IMR-90 (cell line): ENCODE measurements around the gene CIZ1. TPM values are rescaled to one million over a fixed set of nuclear protein-coding genes. Genes with fewer than 3 reads are reported as not detected.

ENCODE experiments used
- ATAC-seq: fragments of 200-7000 bp; cut with Tn5 transposase; 2 replicates; pipeline ENCODE4 v1.9.1; 2020; ENCODE audit warnings: low read depth, mild to moderate bottlenecking, moderate library complexity
- BruUV-seq: library from RNA; stranded (reverse); fragments of 400-500 nt; replicated peaks from 2 replicates; lab custom pipeline; 2021; lab: Mats Ljungman, UMichigan
- CTCF ChIA-PET: fragments of 300-600 bp; formaldehyde crosslinking; extraction: SDS; loops from one replicate; lab custom pipeline; 2021; ENCODE audit warnings: antibody characterized with exemption; lab: Yijun Ruan, JAX
- POLR2A ChIA-PET: fragments of 300-600 bp; sonication (Branson Sonifier 250); formaldehyde crosslinking; loops from one replicate; lab custom pipeline; 2022; ENCODE audit warnings: antibody characterized with exemption; ENCODE audit not compliant: unreplicated experiment; lab: Charles Lee
- DNase-seq: peaks from one replicate; pipeline ENCODE4 v3.0.0; 2013
- H2AFZ ChIP-seq: replicated peaks from 2 replicates; pipeline ENCODE3; 2013; ENCODE audit warnings: low read length, mild to moderate bottlenecking; ENCODE audit not compliant: poor library complexity
- H2AK5ac ChIP-seq: 2 replicates; pipeline ENCODE4 v1.6.1; 2013; ENCODE audit warnings: low read depth, low read length, inconsistent platforms
- H2AK9ac ChIP-seq: replicated peaks from 2 replicates; pipeline ENCODE3; 2013; ENCODE audit warnings: mild to moderate bottlenecking, low read depth, low read length, moderate library complexity; ENCODE audit not compliant: poor library complexity
- H2BK120ac ChIP-seq: 2 replicates; pipeline ENCODE4 v1.6.1; 2013; ENCODE audit warnings: low read depth, low read length, inconsistent platforms
- H2BK15ac ChIP-seq: 3 replicates; pipeline ENCODE4 v1.6.1; 2013; ENCODE audit warnings: low read depth, low read length, inconsistent platforms
- H2BK20ac ChIP-seq: 2 replicates; pipeline ENCODE4 v1.6.1; 2013; ENCODE audit warnings: low read depth, mild to moderate bottlenecking, inconsistent platforms, low read length, moderate library complexity
- H2BK5ac ChIP-seq: 2 replicates; pipeline ENCODE4 v1.6.1; 2013; ENCODE audit warnings: mild to moderate bottlenecking, low read depth, low read length, inconsistent platforms; ENCODE audit not compliant: poor library complexity, severe bottlenecking
- H3K14ac ChIP-seq: replicated peaks from 2 replicates; pipeline ENCODE4 v1.6.1; 2013; ENCODE audit warnings: low read depth, low read length, inconsistent platforms
- H3K18ac ChIP-seq: 2 replicates; pipeline ENCODE4 v1.6.1; 2013; ENCODE audit warnings: low read depth, low read length, control low read depth
- H3K23ac ChIP-seq: 2 replicates; pipeline ENCODE4 v1.6.1; 2013; ENCODE audit warnings: low read depth, low read length, inconsistent platforms
- H3K27ac ChIP-seq: 2 replicates; pipeline ENCODE4 v1.5.1; 2013; ENCODE audit warnings: mild to moderate bottlenecking, control low read depth, low read length; ENCODE audit not compliant: insufficient read depth
- H3K27me3 ChIP-seq: 2 replicates; pipeline ENCODE4 v1.6.1; 2013; ENCODE audit warnings: low read length; ENCODE audit not compliant: control insufficient read depth, insufficient read depth
- H3K36me3 ChIP-seq: 2 replicates; pipeline ENCODE4 v1.6.1; 2013; ENCODE audit warnings: low read length, mixed read lengths; ENCODE audit not compliant: control insufficient read depth, insufficient read depth
- H3K4ac ChIP-seq: 2 replicates; pipeline ENCODE4 v1.6.1; 2013; ENCODE audit warnings: low read depth, low read length, inconsistent platforms
- H3K4me1 ChIP-seq: 2 replicates; pipeline ENCODE4 v1.6.1; 2013; ENCODE audit warnings: low read length, mixed read lengths; ENCODE audit not compliant: control insufficient read depth, insufficient read depth
- H3K4me2 ChIP-seq: 2 replicates; pipeline ENCODE4 v1.6.1; 2013; ENCODE audit warnings: low read depth, mild to moderate bottlenecking, control low read depth, low read length, moderate library complexity
- H3K4me3 ChIP-seq: 2 replicates; pipeline ENCODE4 v1.5.1; 2013; ENCODE audit warnings: low read depth, mild to moderate bottlenecking, control low read depth, low read length, moderate library complexity; ENCODE audit not compliant: insufficient read depth
- H3K56ac ChIP-seq: 2 replicates; pipeline ENCODE4 v1.6.1; 2013; ENCODE audit warnings: low read length, inconsistent platforms; ENCODE audit not compliant: insufficient read depth; ENCODE audit errors: extremely low read depth
- H3K79me1 ChIP-seq, 2 experiments: 2 replicates each; pipeline ENCODE4 v1.6.1; 2013; ENCODE audit warnings: low read length in 2 of 2, inconsistent platforms in 1 of 2, low read depth in 1 of 2
- H3K9ac ChIP-seq: 2 replicates; pipeline ENCODE4 v1.6.1; 2013; ENCODE audit warnings: low read depth, low read length, control low read depth
- H3K9me1 ChIP-seq: 2 replicates; pipeline ENCODE4 v1.6.1; 2013; ENCODE audit warnings: low read length, inconsistent platforms; ENCODE audit not compliant: insufficient read depth
- H3K9me3 ChIP-seq: 2 replicates; pipeline ENCODE4 v1.6.1; 2013; ENCODE audit warnings: low read length; ENCODE audit not compliant: control insufficient read depth, insufficient read depth
- H4K20me1 ChIP-seq: 2 replicates; pipeline ENCODE4 v1.6.1; 2013; ENCODE audit warnings: low read length, inconsistent platforms; ENCODE audit not compliant: insufficient read depth
- H4K5ac ChIP-seq: 2 replicates; pipeline ENCODE4 v1.6.1; 2013; ENCODE audit warnings: mild to moderate bottlenecking, low read depth, low read length, control low read depth
- H4K8ac ChIP-seq, 2 experiments: 2 replicates each; pipeline ENCODE4 v1.6.1; 2013; ENCODE audit warnings: low read depth in 2 of 2, low read length in 2 of 2, control low read depth in 1 of 2, inconsistent platforms in 1 of 2
- H4K91ac ChIP-seq: 2 replicates; pipeline ENCODE4 v1.6.1; 2013; ENCODE audit warnings: low read depth, low read length, inconsistent platforms; ENCODE audit not compliant: insufficient read depth
- BHLHE40 ChIP-seq: fragments of 150-350 bp; IDR thresholded peaks from 2 replicates; pipeline ENCODE4 v1.6.1; 2016; ENCODE audit warnings: mild to moderate bottlenecking, low read depth, low read length
- CEBPB ChIP-seq: IDR thresholded peaks from 2 replicates; pipeline ENCODE4 v1.6.1; 2012; ENCODE audit warnings: low read depth, low read length, improper control_type of control experiment
- CTCF ChIP-seq: conservative IDR thresholded peaks from 2 replicates; pipeline ENCODE4 v1.5.1; 2012; ENCODE audit warnings: mild to moderate bottlenecking, low read depth, low read length, improper control_type of control experiment
- RAD21 ChIP-seq: IDR thresholded peaks from 2 replicates; pipeline ENCODE4 v1.6.1; 2012; ENCODE audit warnings: low read length, improper control_type of control experiment
- RFX5 ChIP-seq: IDR thresholded peaks from 2 replicates; pipeline ENCODE4 v1.8.0; 2012; ENCODE audit warnings: low read depth, mild to moderate bottlenecking, low read length, moderate library complexity
- SMC3 ChIP-seq: fragments of 150-350 bp; IDR thresholded peaks from 2 replicates; pipeline ENCODE4 v1.6.1; 2016; ENCODE audit warnings: low read depth, mild to moderate bottlenecking, antibody characterized with exemption, low read length, moderate library complexity
- USF2 ChIP-seq: fragments of 150-350 bp; IDR thresholded peaks from 2 replicates; pipeline ENCODE4 v1.6.1; 2017; ENCODE audit warnings: mild to moderate bottlenecking, antibody characterized with exemption, low read length, low read depth
- WGBS, 2 experiments: methylation state at CpG; one replicate each; pipeline versions ENCODE4 v1.1.5 to v1.1.7; 2013; ENCODE audit warnings: missing lambda C conversion rate in 2 of 2; ENCODE audit not compliant: insufficient read length in 1 of 2; ENCODE audit errors: extremely low coverage in 2 of 2; 5-methylcytosine and 5-hydroxymethylcytosine counted together
- dilution Hi-C: fragments of 300-500 bp; cut with HindIII; formaldehyde crosslinking; loops from one replicate; pipeline ENCODE4 v1.14.3; 2018; ENCODE audit warnings: low sequenced_read_pairs; ENCODE audit not compliant: unreplicated experiment
- in situ Hi-C: fragments of 300-500 bp; cut with MboI; formaldehyde crosslinking; loops from 3 replicates; pipeline ENCODE4 v1.14.3; 2019; ENCODE audit warnings: low sequenced_read_pairs, inconsistent platforms, mixed read lengths
- intact Hi-C: fragments of 100-400 bp; cut with micrococcal nuclease; formaldehyde crosslinking; loops from 2 replicates; pipeline ENCODE4 v1.10.0; 2022
- polyA plus RNA-seq, 3 experiments: library from polyadenylated mRNA; depleted of rRNA; stranded (reverse); fragments of >200 nt; gene quantifications; 2 replicates each; pipeline ENCODE4 v1.2.3, GENCODE V29; 2012; ENCODE audit warnings: low replicate concordance in 1 of 3
- total RNA-seq: library from RNA; depleted of rRNA; stranded (reverse); fragments of >200 nt; gene quantifications from 2 replicates; pipeline ENCODE4 v1.2.3, GENCODE V29; 2012

Gene CIZ1
- total and polyA plus RNA-seq, 2 of the 4 experiments (the other 2 are of a cell fraction) = 13.8 to 51.9 TPM

DNA sequence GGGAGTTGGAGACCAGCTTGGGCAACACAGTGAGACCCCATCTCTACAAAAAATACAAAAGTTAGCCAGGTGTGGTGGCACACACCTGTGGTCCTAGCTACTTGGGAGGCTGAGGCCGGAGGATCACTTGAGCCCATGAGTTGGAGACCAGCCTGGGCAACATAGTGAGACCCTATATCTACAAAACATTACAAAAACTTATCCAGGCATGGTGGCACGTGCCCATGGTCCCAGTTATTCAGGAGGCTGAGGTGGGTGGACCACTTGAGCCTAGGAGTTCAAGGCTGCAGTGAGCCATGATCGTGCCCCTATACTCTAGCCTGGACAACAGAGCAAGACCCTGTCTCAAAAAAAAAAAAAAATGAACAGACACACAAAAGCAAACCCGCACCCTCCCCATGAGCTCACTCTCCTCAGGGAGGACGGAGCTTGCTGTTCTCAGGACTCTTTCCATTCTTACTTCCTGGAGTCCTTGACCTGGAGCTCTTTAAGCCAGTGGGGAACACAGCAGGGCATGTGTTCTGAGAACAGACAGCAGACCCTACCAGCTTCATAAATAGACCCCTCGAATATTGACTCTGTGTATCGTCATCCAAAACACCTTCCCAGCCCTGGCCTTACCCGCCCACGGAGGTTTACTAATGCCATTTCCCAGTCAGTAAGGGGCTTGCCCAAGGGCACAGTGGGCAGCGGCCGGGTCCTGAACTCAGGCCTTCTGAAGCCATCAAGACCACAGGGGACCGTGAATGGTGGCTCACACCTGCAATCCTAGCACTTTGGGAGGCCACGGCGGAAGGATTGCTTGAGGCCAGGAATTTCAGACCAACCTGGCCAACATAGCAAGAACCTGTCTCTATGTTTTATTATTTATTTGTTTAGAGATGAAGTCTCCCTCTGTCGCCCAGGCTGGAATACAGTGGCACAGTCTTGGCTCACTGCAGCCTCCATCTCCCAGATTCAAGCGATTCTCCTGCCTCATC is 75.0 kb downstream of the CIZ1 start:
- intact Hi-C loops = loop anchor here (1.0 to 5.0 kb wide), 2 partner anchors 173 to 374 kb away; no protein-coding TSS in a partner anchor
- Histone ChIP-seq H3K4me3 (no peak overlapping the region), H2BK20ac (no peak overlapping the region), H2AK5ac (no peak overlapping the region; the same call in 1 of the 2 replicates), H2BK15ac (no peak overlapping the region), H2BK5ac (no peak overlapping the region), H3K23ac (no peak overlapping the region), H4K5ac (no peak overlapping the region), H3K4ac (no peak overlapping the region), H3K9ac (no peak overlapping the region), H3K27ac (no peak overlapping the region), H3K79me1 (no peaks in the 10 kb centered on the region), H2AFZ (no peak overlapping the region), H3K36me3 (peaks cover 15% of the 10 kb centered on the region; the same call in 1 of the 2 replicates), H3K4me1 (no peaks in the 10 kb centered on the region), H2AK9ac (no peak overlapping the region), H3K9me3 (no peaks in the 10 kb centered on the region), H2BK120ac (no peak overlapping the region), H3K56ac (no peak overlapping the region), H4K20me1 (no peaks in the 10 kb centered on the region), H3K18ac (no peak overlapping the region), H3K27me3 (no peaks in the 10 kb centered on the region), H4K91ac (no peak overlapping the region), H3K14ac (no peak overlapping the region), H4K8ac (no peak overlapping the region), H3K9me1 (no peaks in the 10 kb centered on the region), H3K4me2 (no peak overlapping the region)
- no TSS peak for BruUV-seq
- 93% methylated on average over 6 of the region's 16 CpGs; no CpG with 5 or more reads in 1 of the 2 experiments for WGBS, 2 experiments
- TF ChIP-seq RAD21 (no peak), RFX5 (no peak), CEBPB (no peak), CTCF (no peak), BHLHE40 (no peak), SMC3 (no peak), USF2 (no peak)
- ATAC-seq = no peak
- ChIA-PET POLR2A (no interaction called here), CTCF (interaction anchor here (0.7 to 2.0 kb wide), 2 partner anchors 172 to 181 kb away, joined by 3 to 6 read pairs; no protein-coding TSS in a partner anchor)
- dilution Hi-C loops = no loop called here
- DNase-seq = no peak
- in situ Hi-C loops = no loop called here
